ENCODE data around the gene MIER2.
A peak's percentile ranks its signal among the peaks of the same experiment; 100 is the strongest.

Gene MIER2

DNA sequence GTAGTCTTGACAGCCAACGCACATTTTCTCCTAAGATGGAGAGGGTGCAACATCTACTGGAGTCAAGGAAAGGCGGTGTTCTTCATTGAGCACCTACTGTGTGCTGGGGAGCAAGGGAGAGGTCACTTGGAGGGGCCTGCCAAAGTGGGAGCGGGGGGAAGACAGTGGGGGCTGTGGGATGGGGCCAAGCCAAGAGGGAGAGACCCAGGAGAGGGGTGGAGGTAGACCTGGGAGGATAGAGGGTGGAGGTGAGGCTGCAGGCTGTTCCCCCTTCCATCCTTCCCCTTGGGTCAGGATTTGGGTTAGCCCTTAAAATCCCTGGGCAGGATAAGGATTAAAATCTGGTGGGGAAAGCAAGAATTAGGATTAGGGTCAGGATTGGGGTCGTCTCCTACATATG is 51.6 kb downstream of the MIER2 start:
- ChIA-PET CTCF (interaction anchor here (0.5 kb wide), 1 partner anchor 128 kb away, joined by 4 read pairs; no protein-coding TSS in a partner anchor), POLR2A (ENCODE audit: low non-redundant PET) (no interaction called here)
- no peak for DNase-seq (ENCODE audit: low spot score)
- H3K27ac ChIP-seq = no peak overlapping the region
- no peak for TF ChIP-seq CTCF (conservative IDR thresholded peaks at IDR 0.05; ENCODE audit: low read depth)

DNA sequence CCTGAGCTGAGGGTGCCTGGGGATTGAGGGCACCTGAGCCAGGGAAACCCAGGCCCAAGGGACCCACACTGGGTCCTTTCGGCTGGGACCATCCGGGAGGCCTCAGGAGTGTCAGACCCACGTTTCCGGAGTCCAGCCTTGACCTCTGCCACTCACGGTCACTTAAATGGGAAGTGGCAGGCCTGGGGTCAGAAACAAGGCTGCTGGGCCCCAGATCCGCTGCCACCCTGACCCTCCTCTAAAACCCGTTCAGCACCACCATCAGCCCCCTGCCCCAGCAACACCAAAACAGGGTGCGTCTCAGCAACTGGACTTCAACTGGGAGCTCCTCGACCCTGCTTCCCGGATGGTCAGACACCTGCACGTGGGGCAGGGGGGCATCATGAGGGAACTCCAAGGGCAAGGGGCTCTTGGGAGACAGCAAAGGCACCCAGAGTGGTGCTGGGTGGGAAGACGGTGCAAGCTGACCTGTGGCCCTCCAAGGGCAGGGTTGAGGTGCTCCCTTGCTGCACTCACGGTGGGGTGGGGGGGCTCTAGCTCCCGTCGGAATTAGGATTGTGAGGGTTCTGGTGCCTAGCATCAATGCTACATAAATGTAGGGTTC is 52.2 kb downstream of the MIER2 start:
- no peak for DNase-seq (ENCODE audit: low spot score)
- CTCF ChIA-PET = interaction anchor here (0.5 kb wide), 1 partner anchor 128 kb away, joined by 4 read pairs; no protein-coding TSS in a partner anchor
- POLR2A ChIA-PET (ENCODE audit: low non-redundant PET) = no interaction called here
- TF ChIP-seq CTCF (conservative IDR thresholded peaks at IDR 0.05; ENCODE audit: low read depth) = no peak
- peak overlapping the region; percentile 52; the same call in 1 of the 2 replicates for H3K27ac ChIP-seq

GRCh38 chr19:291561-292280 is 52.9 kb downstream of the MIER2 start:
- H3K27ac ChIP-seq = peak overlapping the region; percentile 52
- DNase-seq (ENCODE audit: low spot score) = no peak
- ChIA-PET CTCF (no interaction called here), POLR2A (ENCODE audit: low non-redundant PET) (no interaction called here)
- no peak for TF ChIP-seq CTCF (conservative IDR thresholded peaks at IDR 0.05; ENCODE audit: low read depth)

- TF ChIP-seq CTCF (conservative IDR thresholded peaks at IDR 0.05; ENCODE audit: low read depth) = no peak
- CTCF ChIA-PET = no interaction called here
- peak within 1 kb of the TSS; percentile 92 for H3K27ac ChIP-seq
- DNase-seq (ENCODE audit: low spot score) = peak; percentile 34
- POLR2A ChIA-PET (ENCODE audit: low non-redundant PET) = no interaction called here
Observed at GRCh38 chr19:291006-291521, 53.5 kb downstream of the MIER2 start, which contains the start of gene PLPP2. TSS of gene PLPP2 (minus strand) at chr19:291403. CDS start at chr19:291336, 67 bp downstream.

DNA sequence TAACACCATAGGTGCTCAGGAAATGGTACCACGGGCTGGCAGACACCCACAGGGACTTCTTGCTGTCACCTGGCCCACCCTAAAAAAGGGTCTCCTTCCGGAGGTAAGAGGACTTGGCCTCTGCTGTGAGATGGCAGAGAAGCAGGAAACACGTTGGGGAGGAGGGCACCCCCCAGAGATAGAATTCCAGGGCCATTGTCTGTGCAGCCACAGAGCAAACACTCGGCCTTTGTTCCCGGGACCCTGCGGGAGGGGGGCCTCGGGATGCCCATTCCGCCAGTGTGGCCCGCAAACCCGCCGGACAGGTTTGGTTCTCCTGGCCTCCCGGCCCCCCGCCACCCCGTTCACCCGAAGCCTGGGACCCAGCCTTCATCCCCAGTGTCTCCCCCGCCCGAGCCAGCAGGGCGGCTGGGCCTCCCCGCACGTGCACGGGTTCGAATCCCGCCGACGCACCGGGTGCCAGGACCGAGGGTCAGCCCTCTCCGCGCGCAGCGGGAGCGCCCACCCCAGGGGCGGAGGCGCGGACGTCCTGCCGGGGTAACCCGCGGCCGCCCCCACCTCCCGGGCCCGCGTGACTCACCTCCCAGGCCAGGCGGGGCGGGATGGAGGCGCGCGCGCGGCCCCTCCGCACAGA is 54.1 kb downstream of the MIER2 start:
- ChIA-PET POLR2A (ENCODE audit: low non-redundant PET) (interaction anchor here (0.6 kb wide), 1 partner anchor 1447 kb away, joined by 3 read pairs; no protein-coding TSS in a partner anchor), CTCF (no interaction called here)
- no peak for TF ChIP-seq CTCF (conservative IDR thresholded peaks at IDR 0.05; ENCODE audit: low read depth)
- H3K27ac ChIP-seq = peak overlapping the region; percentile 92
- DNase-seq (ENCODE audit: low spot score) = peak; percentile 72

DNA sequence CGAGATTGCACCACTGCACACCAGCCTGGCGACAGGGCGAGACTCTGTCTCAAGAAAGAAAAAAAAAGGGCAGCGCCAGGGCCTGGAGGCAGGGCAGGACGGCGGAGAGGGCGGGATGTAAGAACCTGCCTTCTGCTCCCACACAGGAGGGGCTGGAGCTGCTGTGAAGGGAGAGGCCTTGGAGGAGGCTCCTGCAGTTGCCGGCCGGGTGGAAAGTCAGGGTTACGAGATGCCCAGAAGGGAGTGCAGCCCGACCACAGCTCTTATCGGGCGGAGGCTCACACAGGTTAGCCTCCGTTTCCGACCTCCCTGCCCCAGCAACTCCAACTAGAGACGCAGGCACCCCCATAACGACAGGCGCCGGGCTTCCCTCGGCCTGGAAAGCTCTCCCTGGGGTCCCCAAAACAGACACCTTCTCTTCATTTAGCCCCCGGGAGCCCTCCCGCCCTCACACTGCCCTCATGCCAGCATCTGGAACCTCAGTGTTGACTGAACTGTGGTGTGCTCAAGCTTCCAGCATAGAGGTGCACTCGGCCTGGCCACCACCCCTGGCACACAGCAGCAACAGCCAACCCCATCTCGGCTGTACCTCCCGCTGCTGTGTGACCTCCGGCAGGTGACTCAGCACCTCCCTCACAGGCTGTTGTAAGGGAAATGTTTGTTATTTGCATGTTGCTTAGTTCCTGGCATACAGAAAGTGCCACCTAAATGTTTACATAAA is 54.8 kb downstream of the MIER2 start:
- POLR2A ChIA-PET (ENCODE audit: low non-redundant PET) = interaction anchor here (0.6 kb wide), 1 partner anchor 1448 kb away, joined by 3 read pairs; no protein-coding TSS in a partner anchor
- CTCF ChIA-PET = no interaction called here
- peak; percentile 87 for DNase-seq (ENCODE audit: low spot score)

More for the DNA sequence above, 54.8 kb downstream of the MIER2 start:
- TF ChIP-seq CTCF (conservative IDR thresholded peaks at IDR 0.05; ENCODE audit: low read depth) = no peak
- peak overlapping the region; percentile 92 for H3K27ac ChIP-seq

All from RWPE1 (cell line).